Epithelial cell of esophagus (primary cell): ENCODE measurements around the gene SFTPA1.
"Not testable (repeated sequence)": the region's sequence is repeated elsewhere in the genome, so short reads cannot be mapped to it uniquely, and the experiment has no call there.

Experiments
- DNase-seq: peaks from one replicate; pipeline ENCODE4 v3.0.0; 2010; ENCODE audit warnings: low read depth
- H3K4me3 ChIP-seq: 2 replicates; pipeline ENCODE4 v1.5.1; 2011; ENCODE audit warnings: mild to moderate bottlenecking, low read length, control low read depth
- TF ChIP-seq, protein P1 (sequence below): IDR thresholded peaks from 2 replicates; pipeline ENCODE4 v1.5.1; 2011; ENCODE audit warnings: low read depth, mild to moderate bottlenecking, low read length, control low read depth, inconsistent platforms; ENCODE audit not compliant: insufficient read depth; ENCODE audit errors: missing control alignments

The SFTPA1 gene

DNA sequence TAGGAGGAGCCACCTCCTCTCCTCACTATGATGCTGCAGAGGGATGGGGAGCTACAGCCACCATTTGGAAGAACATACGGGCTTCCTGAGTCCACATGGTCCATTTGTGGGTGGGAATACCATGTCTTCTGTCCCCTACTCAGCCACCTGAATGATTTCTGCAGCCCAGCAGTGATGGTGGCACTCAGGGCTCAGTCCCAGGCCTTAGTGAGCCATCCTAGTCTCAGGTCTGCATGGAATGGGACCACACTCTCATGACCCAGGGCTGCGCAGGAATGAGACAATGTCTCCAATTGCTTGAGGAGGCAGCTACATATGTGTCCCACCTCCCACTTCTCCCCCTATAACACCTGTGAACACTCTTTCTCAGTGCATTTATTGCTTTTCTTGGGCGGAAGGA lies 4.8 kb downstream of the SFTPA1 start:
- TF ChIP-seq, protein P1, sequence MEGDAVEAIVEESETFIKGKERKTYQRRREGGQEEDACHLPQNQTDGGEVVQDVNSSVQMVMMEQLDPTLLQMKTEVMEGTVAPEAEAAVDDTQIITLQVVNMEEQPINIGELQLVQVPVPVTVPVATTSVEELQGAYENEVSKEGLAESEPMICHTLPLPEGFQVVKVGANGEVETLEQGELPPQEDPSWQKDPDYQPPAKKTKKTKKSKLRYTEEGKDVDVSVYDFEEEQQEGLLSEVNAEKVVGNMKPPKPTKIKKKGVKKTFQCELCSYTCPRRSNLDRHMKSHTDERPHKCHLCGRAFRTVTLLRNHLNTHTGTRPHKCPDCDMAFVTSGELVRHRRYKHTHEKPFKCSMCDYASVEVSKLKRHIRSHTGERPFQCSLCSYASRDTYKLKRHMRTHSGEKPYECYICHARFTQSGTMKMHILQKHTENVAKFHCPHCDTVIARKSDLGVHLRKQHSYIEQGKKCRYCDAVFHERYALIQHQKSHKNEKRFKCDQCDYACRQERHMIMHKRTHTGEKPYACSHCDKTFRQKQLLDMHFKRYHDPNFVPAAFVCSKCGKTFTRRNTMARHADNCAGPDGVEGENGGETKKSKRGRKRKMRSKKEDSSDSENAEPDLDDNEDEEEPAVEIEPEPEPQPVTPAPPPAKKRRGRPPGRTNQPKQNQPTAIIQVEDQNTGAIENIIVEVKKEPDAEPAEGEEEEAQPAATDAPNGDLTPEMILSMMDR = no peak
- H3K4me3 ChIP-seq = no peak overlapping the region
- DNase-seq = no peak

DNA sequence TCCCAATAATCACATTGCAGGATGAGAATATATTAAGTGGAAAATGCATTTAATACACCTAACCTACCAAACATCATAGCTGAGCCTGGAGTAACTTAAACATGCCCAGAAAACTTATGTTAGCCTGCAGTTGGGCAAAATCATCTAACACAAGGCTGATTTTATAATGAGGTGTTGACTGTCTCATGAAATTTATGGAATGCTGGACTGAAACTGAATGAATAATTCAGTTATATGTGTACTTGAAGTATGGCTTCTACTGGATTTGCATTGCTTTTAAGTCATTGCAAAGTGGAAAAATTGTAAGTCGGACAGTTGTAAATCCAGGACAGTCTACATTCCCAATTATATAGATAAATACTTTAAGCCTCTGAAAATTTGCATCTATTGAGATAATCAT lies 5.4 kb downstream of the SFTPA1 start:
- DNase-seq = no peak
- TF ChIP-seq, protein P1 = no peak
- no peak overlapping the region for H3K4me3 ChIP-seq

DNA sequence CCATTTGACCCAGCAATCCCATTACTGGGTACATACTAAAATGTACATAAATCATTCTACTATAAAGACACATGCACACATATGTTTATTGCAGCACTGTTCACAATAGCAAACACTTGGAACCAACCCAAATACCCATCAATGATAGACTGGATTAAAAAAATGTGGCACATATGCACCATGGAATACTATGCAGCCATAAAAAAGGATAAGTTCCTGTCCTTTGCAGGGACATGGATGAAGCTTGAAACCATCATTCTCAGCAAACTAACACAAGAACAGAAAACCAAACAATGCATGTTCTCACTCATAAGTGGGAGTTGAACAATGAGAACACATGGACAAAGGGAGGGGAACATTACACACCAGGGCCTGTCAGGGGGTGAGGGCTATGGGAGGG lies 12.9 kb downstream of the SFTPA1 start:
- H3K4me3 ChIP-seq = not testable (repeated sequence)

GRCh38 chr10:79627075-79627474 lies 16.3 kb downstream of the SFTPA1 start:
- no peak overlapping the region for H3K4me3 ChIP-seq
- DNase-seq = no peak
- TF ChIP-seq, protein P1 = no peak

More for the DNA sequence above, 12.9 kb downstream of the SFTPA1 start:
- not testable (repeated sequence) for DNase-seq

- H3K4me3 ChIP-seq = no peak overlapping the region
- TF ChIP-seq, protein P1 = no peak
- no peak for DNase-seq
Observed at GRCh38 chr10:79628083-79628482, 17.3 kb downstream of the SFTPA1 start.

- no peak overlapping the region for H3K4me3 ChIP-seq
- no peak for DNase-seq
- TF ChIP-seq, protein P1 = no peak
Observed at GRCh38 chr10:79628988-79629954, 18.5 kb downstream of the SFTPA1 start.

DNA sequence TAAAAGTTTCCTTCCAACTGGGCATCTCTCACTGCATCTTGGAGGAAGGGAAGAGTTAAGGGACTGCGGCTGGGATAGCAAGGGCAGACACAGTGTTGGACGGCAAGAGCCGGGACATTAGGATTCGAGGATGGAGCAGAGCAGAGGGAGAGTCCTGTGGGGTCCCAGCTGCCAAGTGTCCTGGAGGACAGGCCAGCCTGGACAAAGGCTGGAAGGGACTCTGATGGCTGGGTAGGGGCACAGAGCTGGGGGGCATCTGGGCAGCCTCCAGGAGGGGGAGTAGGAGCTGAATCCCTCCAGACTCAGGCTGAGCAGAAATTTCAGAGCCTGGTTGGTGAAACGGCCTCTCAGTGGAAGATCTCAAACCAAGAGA lies 19.2 kb downstream of the SFTPA1 start:
- DNase-seq = no peak
- TF ChIP-seq, protein P1 = no peak
- H3K4me3 ChIP-seq = no peak overlapping the region

DNA sequence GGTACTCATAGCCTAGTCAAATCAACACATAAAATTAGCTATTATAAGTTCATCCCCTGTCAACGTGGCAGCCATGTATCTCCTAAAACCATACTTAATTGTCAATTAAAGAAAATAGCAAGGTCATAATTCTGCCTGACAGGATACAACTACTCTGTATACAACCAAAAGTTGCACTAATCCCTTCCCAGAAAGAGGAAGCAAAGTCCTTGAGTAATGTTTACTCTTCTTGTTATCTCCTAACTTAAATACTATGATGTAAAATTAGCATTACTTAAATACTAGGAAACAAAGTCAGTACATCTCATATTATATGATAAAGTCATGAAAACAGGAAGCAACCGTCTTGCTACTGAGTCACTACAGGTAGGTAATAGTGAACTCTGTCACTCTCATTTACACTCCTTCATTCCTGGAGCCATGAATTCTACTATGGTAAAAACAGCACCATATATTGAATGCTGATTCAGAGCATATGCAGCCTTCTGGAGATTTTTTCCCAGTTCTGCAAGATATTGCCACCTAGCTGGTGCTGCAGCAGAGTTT lies 26.0 kb downstream of the SFTPA1 start:
- not testable (repeated sequence) for H3K4me3 ChIP-seq, DNase-seq
